ENCODE results near the gene CADPS2. TPM values are rescaled to one million over a fixed set of nuclear protein-coding genes. Genes with fewer than 3 reads are reported as not detected.
A peak's percentile ranks its signal among the peaks of the same experiment; 100 is the strongest.

The CADPS2 gene
- 0.44 TPM for total RNA-seq (2013)
- polyA plus RNA-seq (not detected), polyA minus RNA-seq (not detected in 2 replicates), total RNA-seq (0 to 2.0 (median 0.08) reads per million in 11 experiments)

DNA sequence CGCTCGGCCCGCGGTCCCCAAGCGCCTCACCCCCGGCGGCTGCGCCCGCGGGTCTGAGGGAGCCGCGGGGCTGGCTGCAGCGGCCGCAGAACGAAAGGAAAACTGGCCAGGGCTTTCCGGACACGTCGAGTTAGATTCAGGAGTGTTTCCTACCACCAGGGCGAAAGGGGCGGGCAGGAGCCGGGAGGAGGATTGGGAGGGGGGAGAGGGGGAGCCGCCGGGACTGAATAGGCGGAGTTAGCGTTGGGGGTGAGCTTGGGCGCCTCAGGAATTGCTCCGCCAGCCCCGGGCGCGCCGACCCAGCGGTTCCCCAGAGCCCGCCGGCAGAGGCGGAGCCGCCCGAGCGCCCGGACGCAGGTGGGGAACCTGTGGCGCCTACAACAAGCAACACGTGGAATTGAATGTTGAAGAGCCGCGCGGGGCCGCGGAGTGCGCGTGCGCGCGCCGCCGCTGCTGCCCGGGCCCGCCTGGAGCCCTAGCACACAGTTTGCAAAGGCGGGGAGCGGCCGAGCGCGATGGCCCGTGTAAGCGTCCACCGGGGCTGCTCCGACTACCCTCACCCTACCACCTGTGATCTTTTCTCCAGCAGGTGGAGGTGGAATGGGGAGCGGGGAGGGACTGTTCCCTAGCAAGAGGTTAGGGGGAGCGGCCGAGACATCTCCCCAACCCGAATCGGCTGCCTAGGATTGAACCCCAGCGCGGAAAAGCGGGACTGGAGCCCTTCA is at the start of gene CADPS2:
Gene CADPS2, minus strand, starts transcription at position 104 of the 725 bp plus-strand sequence. CDS start 123 bp downstream, outside the sequence.
- TF ChIP-seq CTCF (IDR thresholded peaks at IDR 0.05), result no peak
- Mint-ChIP-seq H3K27ac (no peak within 1 kb of the TSS), H3K27me3 (ENCODE audit: low read depth in 3 of 3) (peaks cover 49 to 68% (median 54%) of the 10 kb centered on the region in 3 donors), H3K9me3 (peaks cover 0 to 10% (median 2%) of the 10 kb centered on the region in 7 donors), H3K36me3 (no peaks in the 10 kb centered on the region), H3K4me1 (peaks cover 5% of the 10 kb centered on the region), H3K4me3 (peak within 1 kb of the TSS; percentile 58 to 84)
- Histone ChIP-seq H3K27me3 (ENCODE audit: control insufficient read depth in 2 of 2, insufficient read depth in 2 of 2, low read length in 2 of 2) (peaks cover 51 to 73% of the 10 kb centered on the region in 2 donors), H3K9ac (ENCODE audit: insufficient read depth, low read length, poor library complexity, severe bottlenecking) (no peak within 1 kb of the TSS), H3K4me3 (replicated peaks in 1 of 3; ENCODE audit: low read depth in 2 of 3, low read length in 3 of 3) (peak within 1 kb of the TSS in 2 of 3 experiments; percentile 4 to 62), H3K36me3 (replicated peaks in 1 of 2; ENCODE audit: control insufficient read depth in 1 of 2, insufficient read depth in 2 of 2, low read length in 2 of 2) (no peaks in the 10 kb centered on the region), H4K20me1 (ENCODE audit: insufficient read depth, low read length) (no peaks in the 10 kb centered on the region), H3K4me2 (replicated peaks; ENCODE audit: extremely low read depth, low read length, poor library complexity, severe bottlenecking) (peak within 1 kb of the TSS; percentile 69), H3K27ac (ENCODE audit: low read depth in 1 of 2, low read length in 2 of 2) (no peak within 1 kb of the TSS), H2AFZ (ENCODE audit: insufficient read depth, low read depth, low read length, poor library complexity, severe bottlenecking) (peak within 1 kb of the TSS; percentile 51), H3K4me1 (ENCODE audit: control insufficient read depth in 1 of 2, insufficient read depth in 2 of 2, low read length in 2 of 2) (no peaks in the 10 kb centered on the region), H3K9me3 (replicated peaks in 1 of 2; ENCODE audit: control insufficient read depth in 1 of 2, insufficient read depth in 1 of 2, low read length in 2 of 2) (peaks cover 0 to 25% of the 10 kb centered on the region in 2 donors), H3K79me2 (ENCODE audit: insufficient read depth, low read length) (no peaks in the 10 kb centered on the region)
- no peak for DNase-seq
- intact Hi-C loops (cut with micrococcal nuclease), result no loop called here
- WGBS (ENCODE audit: insufficient coverage), result under 1% methylated on average over 58 of the region's 73 CpGs

DNA sequence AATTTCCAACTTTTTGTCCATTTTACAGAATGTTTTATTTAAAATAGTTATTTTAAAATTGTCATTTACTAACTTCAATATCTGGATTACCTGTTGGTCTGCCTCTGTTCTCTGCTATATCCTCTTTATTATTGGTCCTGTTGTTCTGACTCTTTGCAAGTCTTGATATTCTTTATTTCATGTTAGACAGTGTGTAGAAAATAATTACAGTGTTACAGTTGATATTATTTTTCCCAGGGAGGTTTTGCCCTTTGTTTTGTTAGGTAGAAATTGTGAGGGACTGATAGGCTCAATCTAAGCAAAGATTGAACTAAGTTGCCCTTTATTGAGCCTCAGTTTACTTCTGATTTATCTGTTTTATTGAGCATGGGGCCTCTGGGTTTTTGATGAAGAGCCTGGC is 49.4 kb upstream of the CADPS2 start:
- no peak overlapping the region for H3K27ac ChIP-seq (ENCODE audit: low read depth in 1 of 2, low read length in 2 of 2)
- H3K4me1 Mint-ChIP-seq, result no peaks in the 10 kb centered on the region
- peaks cover 0 to 5% (median 0%) of the 10 kb centered on the region in 7 donors for H3K9me3 Mint-ChIP-seq
- H3K4me3 Mint-ChIP-seq, result no peak overlapping the region
- no peak for TF ChIP-seq CTCF (IDR thresholded peaks at IDR 0.05)
- no peak overlapping the region for H2AFZ ChIP-seq (ENCODE audit: insufficient read depth, low read depth, low read length, poor library complexity, severe bottlenecking)
- no peak overlapping the region for H3K4me2 ChIP-seq (replicated peaks; ENCODE audit: extremely low read depth, low read length, poor library complexity, severe bottlenecking)
- no peaks in the 10 kb centered on the region for H3K79me2 ChIP-seq (ENCODE audit: insufficient read depth, low read length)
- no peak for DNase-seq
- H3K9ac ChIP-seq (ENCODE audit: insufficient read depth, low read length, poor library complexity, severe bottlenecking), result no peak overlapping the region
- intact Hi-C loops (cut with micrococcal nuclease), result no loop called here
- H3K27ac Mint-ChIP-seq, result no peak overlapping the region
- peaks cover 0 to 2% (median 0%) of the 10 kb centered on the region in 3 donors for H3K27me3 Mint-ChIP-seq (ENCODE audit: low read depth in 3 of 3)
- H3K27me3 ChIP-seq (ENCODE audit: control insufficient read depth in 2 of 2, insufficient read depth in 2 of 2, low read length in 2 of 2), result no peaks in the 10 kb centered on the region
- no peak overlapping the region for H3K4me3 ChIP-seq (replicated peaks in 1 of 3; ENCODE audit: low read depth in 2 of 3, low read length in 3 of 3)
- H3K36me3 ChIP-seq (replicated peaks in 1 of 2; ENCODE audit: control insufficient read depth in 1 of 2, insufficient read depth in 2 of 2, low read length in 2 of 2), result no peaks in the 10 kb centered on the region
- no peaks in the 10 kb centered on the region for H4K20me1 ChIP-seq (ENCODE audit: insufficient read depth, low read length)
- peaks cover 0 to 3% of the 10 kb centered on the region in 2 donors for H3K9me3 ChIP-seq (replicated peaks in 1 of 2; ENCODE audit: control insufficient read depth in 1 of 2, insufficient read depth in 1 of 2, low read length in 2 of 2)
- no peaks in the 10 kb centered on the region for H3K4me1 ChIP-seq (ENCODE audit: control insufficient read depth in 1 of 2, insufficient read depth in 2 of 2, low read length in 2 of 2)
- no peaks in the 10 kb centered on the region for H3K36me3 Mint-ChIP-seq

All from CD14-positive monocyte (primary cell).